Body of pancreas (tissue), 4 donors: Measurements from ENCODE around the gene AKAP6.
"Not testable (repeated sequence)": the region's sequence is repeated elsewhere in the genome, so short reads cannot be mapped to it uniquely, and the experiment has no call there.

ENCODE experiments used
- CTCF ChIP-seq, 7 experiments: fragments of 450-650 bp in 4 of 7; fragments of 200-600 bp in 3 of 7; sonication (generic) in 3 of 7; IDR thresholded peaks; one replicate each; pipeline ENCODE4 v1.5.1; 2016 to 2019; ENCODE audit warnings: antibody characterized with exemption in 7 of 7
- POLR2A ChIP-seq, 3 donors: fragments of 450-650 bp; IDR thresholded peaks; one replicate each; pipeline ENCODE4 v1.6.1; 2016; ENCODE audit warnings: antibody characterized with exemption in 3 of 3, mild to moderate bottlenecking in 2 of 3

DNA sequence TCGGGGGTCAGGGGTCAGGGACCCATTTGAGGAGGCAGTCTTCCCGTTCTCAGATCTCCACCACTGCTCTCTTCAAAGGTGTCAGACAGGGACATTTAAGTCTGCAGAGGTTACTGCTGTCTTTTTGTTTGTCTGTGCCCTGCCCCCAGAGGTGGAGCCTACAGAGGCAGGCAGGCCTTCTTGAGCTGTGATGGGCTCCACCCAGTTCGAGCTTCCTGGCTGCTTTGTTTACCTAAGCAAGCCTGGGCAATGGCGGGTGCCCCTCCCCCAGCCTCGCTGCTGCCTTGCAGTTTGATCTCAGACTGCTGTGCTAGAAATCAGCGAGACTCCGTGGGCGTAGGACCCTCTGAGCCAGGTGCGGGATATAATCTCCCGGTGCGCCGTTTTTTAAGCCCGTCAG, 254.3 kb downstream of the AKAP6 start:
- not testable (repeated sequence) for TF ChIP-seq CTCF, POLR2A (IDR thresholded peaks at IDR 0.05)
